ENCODE data around the gene DTWD1.
"Not testable (repeated sequence)": the region's sequence is repeated elsewhere in the genome, so short reads cannot be mapped to it uniquely, and the experiment has no call there.

Gene DTWD1

GRCh38 chr15:49646891-49647290 lies 26.0 kb downstream of the DTWD1 start:
- DNase-seq: no peak

- DNase-seq: no peak
These were observed 29.1 kb downstream of the DTWD1 start for GRCh38 chr15:49649987-49650386.

GRCh38 chr15:49650676-49651075 lies 29.8 kb downstream of the DTWD1 start:
- no peak for DNase-seq

GRCh38 chr15:49652922-49653321 lies 32.1 kb downstream of the DTWD1 start:
- no peak for DNase-seq

GRCh38 chr15:49656734-49657133 lies 35.9 kb downstream of the DTWD1 start:
- no peak for DNase-seq

GRCh38 chr15:49664716-49665115 lies 43.9 kb downstream of the DTWD1 start:
- no peak for DNase-seq

- not testable (repeated sequence) for DNase-seq
These were observed 45.6 kb downstream of the DTWD1 start for GRCh38 chr15:49666486-49666885.

- DNase-seq: no peak
These were observed 48.4 kb downstream of the DTWD1 start for GRCh38 chr15:49669288-49669687.

GRCh38 chr15:49673861-49674260 lies 53.0 kb downstream of the DTWD1 start:
- no peak for DNase-seq

- DNase-seq: no peak
These were observed 53.5 kb downstream of the DTWD1 start for GRCh38 chr15:49674370-49674769.

GRCh38 chr15:49675041-49675440 lies 54.2 kb downstream of the DTWD1 start:
- DNase-seq: no peak

GRCh38 chr15:49678655-49679054 lies 57.8 kb downstream of the DTWD1 start:
- DNase-seq: no peak

GRCh38 chr15:49686599-49686998 lies 65.8 kb downstream of the DTWD1 start:
- DNase-seq: no peak

- no peak for DNase-seq
These were observed 67.4 kb downstream of the DTWD1 start for GRCh38 chr15:49688135-49688790.

GRCh38 chr15:49692514-49693090 lies 71.8 kb downstream of the DTWD1 start:
- no peak for DNase-seq

- DNase-seq: no peak
These were observed 72.7 kb downstream of the DTWD1 start for GRCh38 chr15:49693498-49693897.

GRCh38 chr15:49696433-49696832 lies 75.6 kb downstream of the DTWD1 start:
- DNase-seq: no peak

- DNase-seq: no peak
These were observed 76.3 kb downstream of the DTWD1 start for GRCh38 chr15:49697121-49697520.

GRCh38 chr15:49702982-49703381 lies 82.1 kb downstream of the DTWD1 start:
- DNase-seq: not testable (repeated sequence)

Measured in CD4-positive, alpha-beta T cell treated with Interleukin-4 for 1 hour (primary cell).